Pancreas (tissue), 10 donors: Measurements from ENCODE around the gene DOCK3. TPM values are rescaled to one million over a fixed set of nuclear protein-coding genes. Genes with fewer than 3 reads are reported as not detected.

ENCODE experiments used
- ATAC-seq, 4 donors: fragments of 200-7000 bp; cut with Tn5 transposase; one replicate each; pipeline versions ENCODE4 v1.8.0 to v1.9.1; 2020; ENCODE audit warnings: mild to moderate bottlenecking in 4 of 4, moderate library complexity in 4 of 4
- DNase-seq, 6 donors: peaks; one replicate each; pipeline ENCODE4 v3.0.0-alpha.2; 2020
- FAIRE-seq: peaks from 2 replicates; lab custom pipeline; 2012; peaks lifted over from hg19 to GRCh38; lab: Jason Lieb, UNC
- H3K27ac ChIP-seq, 4 donors: fragments of 200-600 bp; sonication (generic); 1 replicate in 3 of 4; 2 replicates in 1 of 4; pipeline versions ENCODE4 v1.5.0 to v1.8.0; 2020
- H3K27me3 ChIP-seq, 4 donors: fragments of 200-600 bp; one replicate each; pipeline ENCODE4 v1.8.0; 2021
- H3K36me3 ChIP-seq, 3 donors: fragments of 200-600 bp; sonication (generic) in 1 of 3; one replicate each; pipeline versions ENCODE4 v1.5.0 to v1.8.0; 2020 to 2021
- H3K4me1 ChIP-seq, 3 donors: fragments of 200-600 bp; one replicate each; pipeline ENCODE4 v1.8.0; 2021
- H3K4me3 ChIP-seq, 4 donors: fragments of 200-600 bp; sonication (generic) in 2 of 4; one replicate each; pipeline versions ENCODE4 v1.5.0 to v1.8.0; 2020 to 2021
- H3K9me3 ChIP-seq, 4 donors: fragments of 200-600 bp; one replicate each; pipeline ENCODE4 v1.8.0; 2021
- WGBS, 2 donors: extraction: QIAGEN DNeasy Blood & Tissue Kit; methylation state at CpG; one replicate each; pipeline ENCODE4 v1.1.7; 2013; 5-methylcytosine and 5-hydroxymethylcytosine counted together
- intact Hi-C, 3 donors: fragments of 100-400 bp; cut with DNase I; formaldehyde crosslinking; loops; one replicate each; pipeline versions ENCODE4 v1.11.1 to v1.14.2; 2022
- polyA plus RNA-seq, 2 donors: library from polyadenylated mRNA; stranded (reverse); fragments of 200-250 nt; gene quantifications; one replicate each; pipeline ENCODE4 v1.2.3, GENCODE V29; 2013
- total RNA-seq, 6 donors: library from RNA; stranded (reverse); fragmentation: NEBNext Ultra II Directional in 4 of 6; extraction: Animal tissue kit (Norgen Biotek cat#: 25700) in 4 of 6; gene quantifications; one replicate each; pipeline versions ENCODE4 v1.2.1 to v1.2.4, GENCODE V29; 2021 to 2023
- TF ChIP-seq, protein P1 (sequence below), 4 donors: fragments of 200-600 bp; sonication (generic) in 3 of 4; IDR thresholded peaks; one replicate each; pipeline versions ENCODE4 v1.5.0 to v1.8.0; 2021; ENCODE audit warnings: antibody characterized with exemption in 4 of 4
- donor health status: healthy with polysubstance abuse.
- donor health status: DM: no; HTN: no; CAD: no; lungs with moderate emphysema.
- donor health status: DM: no; HTN: no; CAD: no.
- donor health status: control.
- donor health status: control.
- donor health status: Bipolar disorder and iron deficiency.
- donor health status: DM: yes; HTN: yes; CAD: no.
- donor health status: DM: no; HTN: no; CAD: no.
- donor health status: DM: no; HTN: no; CAD: no.
- donor health status: DM: yes; HTN: yes; CAD: no.

Gene DOCK3, protein sequence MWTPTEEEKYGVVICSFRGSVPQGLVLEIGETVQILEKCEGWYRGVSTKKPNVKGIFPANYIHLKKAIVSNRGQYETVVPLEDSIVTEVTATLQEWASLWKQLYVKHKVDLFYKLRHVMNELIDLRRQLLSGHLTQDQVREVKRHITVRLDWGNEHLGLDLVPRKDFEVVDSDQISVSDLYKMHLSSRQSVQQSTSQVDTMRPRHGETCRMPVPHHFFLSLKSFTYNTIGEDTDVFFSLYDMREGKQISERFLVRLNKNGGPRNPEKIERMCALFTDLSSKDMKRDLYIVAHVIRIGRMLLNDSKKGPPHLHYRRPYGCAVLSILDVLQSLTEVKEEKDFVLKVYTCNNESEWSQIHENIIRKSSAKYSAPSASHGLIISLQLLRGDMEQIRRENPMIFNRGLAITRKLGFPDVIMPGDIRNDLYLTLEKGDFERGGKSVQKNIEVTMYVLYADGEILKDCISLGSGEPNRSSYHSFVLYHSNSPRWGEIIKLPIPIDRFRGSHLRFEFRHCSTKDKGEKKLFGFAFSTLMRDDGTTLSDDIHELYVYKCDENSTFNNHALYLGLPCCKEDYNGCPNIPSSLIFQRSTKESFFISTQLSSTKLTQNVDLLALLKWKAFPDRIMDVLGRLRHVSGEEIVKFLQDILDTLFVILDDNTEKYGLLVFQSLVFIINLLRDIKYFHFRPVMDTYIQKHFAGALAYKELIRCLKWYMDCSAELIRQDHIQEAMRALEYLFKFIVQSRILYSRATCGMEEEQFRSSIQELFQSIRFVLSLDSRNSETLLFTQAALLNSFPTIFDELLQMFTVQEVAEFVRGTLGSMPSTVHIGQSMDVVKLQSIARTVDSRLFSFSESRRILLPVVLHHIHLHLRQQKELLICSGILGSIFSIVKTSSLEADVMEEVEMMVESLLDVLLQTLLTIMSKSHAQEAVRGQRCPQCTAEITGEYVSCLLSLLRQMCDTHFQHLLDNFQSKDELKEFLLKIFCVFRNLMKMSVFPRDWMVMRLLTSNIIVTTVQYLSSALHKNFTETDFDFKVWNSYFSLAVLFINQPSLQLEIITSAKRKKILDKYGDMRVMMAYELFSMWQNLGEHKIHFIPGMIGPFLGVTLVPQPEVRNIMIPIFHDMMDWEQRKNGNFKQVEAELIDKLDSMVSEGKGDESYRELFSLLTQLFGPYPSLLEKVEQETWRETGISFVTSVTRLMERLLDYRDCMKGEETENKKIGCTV (N-terminal part only)
- total RNA-seq (under 1 TPM; 0.09 to 0.49 (median 0.29) TPM), polyA plus RNA-seq (1 to 10 TPM in 1 of 2 donors, under 1 TPM in 1; 0.57 to 1.5 TPM)

DNA sequence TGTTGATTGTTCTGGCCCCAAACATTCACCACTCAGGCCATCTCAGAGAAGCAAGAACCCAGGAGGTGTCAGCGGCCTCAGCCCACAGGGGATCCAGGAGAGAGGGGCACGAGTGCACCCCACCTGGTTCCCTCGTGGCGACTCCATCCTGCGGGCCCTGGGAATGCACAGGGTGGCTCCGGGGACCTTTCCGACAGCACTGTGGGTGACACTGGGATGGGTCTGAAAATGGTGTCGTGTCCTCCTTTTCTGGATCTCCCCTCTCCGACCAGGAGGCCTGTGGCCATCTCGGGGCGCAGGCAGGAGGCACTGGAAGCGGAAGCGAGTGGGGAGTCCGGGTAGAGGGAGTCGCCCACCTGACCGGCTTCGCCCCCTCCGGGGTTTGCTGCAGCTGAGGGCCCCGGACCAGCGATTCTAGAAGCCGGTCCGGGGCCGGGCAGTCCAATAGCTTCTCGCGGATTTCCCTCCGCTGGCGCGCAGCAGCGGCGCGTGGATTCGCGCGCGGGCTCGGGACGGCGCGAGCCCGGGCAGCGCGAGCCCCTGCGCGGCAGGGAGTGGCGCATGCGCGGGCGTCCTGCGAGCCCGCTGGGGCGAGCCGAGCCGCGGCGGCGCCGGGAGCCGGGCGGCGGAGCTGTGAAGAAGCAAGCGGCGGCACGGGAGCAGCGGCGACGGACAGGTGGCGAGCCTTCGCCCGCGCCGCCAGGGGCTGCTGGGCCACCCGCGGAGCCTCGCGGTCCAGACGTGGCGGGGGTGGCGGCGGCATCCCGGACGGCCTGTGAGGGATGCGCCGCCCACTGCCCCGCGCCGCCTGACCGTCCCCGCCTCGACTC lies at the start of gene DOCK3:
TSS of gene DOCK3 (plus strand) at position 579 of the 830 bp plus-strand sequence. CDS start 337 bp downstream, outside the sequence.
- intact Hi-C loops = no loop called here
- H3K27me3 ChIP-seq = peaks cover 0 to 34% (median 10%) of the 10 kb centered on the region in 4 donors
- 4 to 5% methylated on average over 67 to 89 of the region's 89 CpGs for WGBS, 2 donors
- no peaks in the 10 kb centered on the region for H3K9me3 ChIP-seq
- DNase-seq (peak; percentile 29 to 90 (median 57)), FAIRE-seq (no peak), ATAC-seq (peak; percentile 91 to 97 (median 95))
- no peaks in the 10 kb centered on the region for H3K4me1 ChIP-seq
- TF ChIP-seq, protein P1, sequence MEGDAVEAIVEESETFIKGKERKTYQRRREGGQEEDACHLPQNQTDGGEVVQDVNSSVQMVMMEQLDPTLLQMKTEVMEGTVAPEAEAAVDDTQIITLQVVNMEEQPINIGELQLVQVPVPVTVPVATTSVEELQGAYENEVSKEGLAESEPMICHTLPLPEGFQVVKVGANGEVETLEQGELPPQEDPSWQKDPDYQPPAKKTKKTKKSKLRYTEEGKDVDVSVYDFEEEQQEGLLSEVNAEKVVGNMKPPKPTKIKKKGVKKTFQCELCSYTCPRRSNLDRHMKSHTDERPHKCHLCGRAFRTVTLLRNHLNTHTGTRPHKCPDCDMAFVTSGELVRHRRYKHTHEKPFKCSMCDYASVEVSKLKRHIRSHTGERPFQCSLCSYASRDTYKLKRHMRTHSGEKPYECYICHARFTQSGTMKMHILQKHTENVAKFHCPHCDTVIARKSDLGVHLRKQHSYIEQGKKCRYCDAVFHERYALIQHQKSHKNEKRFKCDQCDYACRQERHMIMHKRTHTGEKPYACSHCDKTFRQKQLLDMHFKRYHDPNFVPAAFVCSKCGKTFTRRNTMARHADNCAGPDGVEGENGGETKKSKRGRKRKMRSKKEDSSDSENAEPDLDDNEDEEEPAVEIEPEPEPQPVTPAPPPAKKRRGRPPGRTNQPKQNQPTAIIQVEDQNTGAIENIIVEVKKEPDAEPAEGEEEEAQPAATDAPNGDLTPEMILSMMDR (IDR thresholded peaks at IDR 0.05) = no peak
- no peaks in the 10 kb centered on the region for H3K36me3 ChIP-seq
- H3K27ac ChIP-seq = no peak within 1 kb of the TSS
- H3K4me3 ChIP-seq = peak within 1 kb of the TSS; percentile 17 to 42 (median 32)

DNA sequence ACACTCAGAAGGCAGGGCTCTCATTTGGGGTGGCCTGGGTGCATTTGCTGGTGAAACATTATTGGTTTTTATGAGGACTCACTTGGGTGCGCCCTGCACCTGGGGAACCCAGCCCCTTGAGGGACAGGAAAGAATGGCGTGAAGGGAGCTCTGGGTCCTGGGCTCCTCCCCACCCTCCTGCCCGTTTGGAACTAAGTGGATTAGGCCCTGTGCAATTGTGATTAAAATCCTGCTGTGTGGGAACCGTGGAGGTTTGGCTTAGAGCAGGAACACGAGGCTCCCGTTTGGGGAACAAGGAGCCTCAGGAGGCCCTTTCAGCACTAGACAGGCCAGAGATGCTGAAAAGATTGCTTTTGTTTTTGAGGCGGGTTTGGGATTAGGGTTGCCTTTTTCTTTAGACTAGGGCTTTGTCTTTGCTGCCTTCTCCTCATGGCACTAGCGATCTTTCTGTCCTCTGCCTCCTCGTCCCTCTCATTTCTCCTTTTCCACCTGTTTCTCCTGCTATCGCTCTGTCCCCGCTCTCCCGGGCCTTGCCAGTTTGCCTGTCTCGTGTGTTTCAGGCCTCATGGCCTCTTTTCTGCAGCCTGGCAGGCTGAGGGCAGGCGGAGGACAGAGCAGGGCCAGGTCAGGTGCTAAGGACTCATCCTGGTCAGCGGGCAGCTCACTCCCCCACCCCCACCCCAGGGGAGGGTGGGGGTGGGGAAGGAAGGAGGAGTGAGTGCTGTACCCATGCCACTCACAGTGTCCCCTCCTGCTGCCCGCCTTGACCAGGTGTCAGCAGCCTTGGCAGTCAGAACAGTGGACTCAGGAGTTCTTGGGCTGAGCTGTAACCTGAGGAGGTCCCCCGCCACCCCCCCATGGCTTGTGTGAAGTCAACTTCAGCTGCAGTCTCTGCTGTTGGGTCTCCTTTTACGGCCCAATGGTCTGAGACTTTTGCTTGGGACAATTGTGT lies 49.2 kb upstream of the DOCK3 start:
- H3K36me3 ChIP-seq = no peaks in the 10 kb centered on the region
- peaks cover 0 to 7% (median 3%) of the 10 kb centered on the region in 3 donors for H3K4me1 ChIP-seq
- ATAC-seq = no peak
- no peak overlapping the region for H3K27ac ChIP-seq
- H3K27me3 ChIP-seq = no peaks in the 10 kb centered on the region
- no peak overlapping the region for H3K4me3 ChIP-seq
- TF ChIP-seq, protein P1 (IDR thresholded peaks at IDR 0.05) = no peak
- H3K9me3 ChIP-seq = no peaks in the 10 kb centered on the region
- no peak for FAIRE-seq
- intact Hi-C loops = loop anchor here in 1 of 3 donors (10.0 kb wide), 1 partner anchor 749 kb away; no protein-coding TSS in a partner anchor
- WGBS, 2 donors = 81 to 84% methylated on average over 18 of the region's 18 CpGs
- peak in 1 of 6 donors; percentile 33 for DNase-seq

DNA sequence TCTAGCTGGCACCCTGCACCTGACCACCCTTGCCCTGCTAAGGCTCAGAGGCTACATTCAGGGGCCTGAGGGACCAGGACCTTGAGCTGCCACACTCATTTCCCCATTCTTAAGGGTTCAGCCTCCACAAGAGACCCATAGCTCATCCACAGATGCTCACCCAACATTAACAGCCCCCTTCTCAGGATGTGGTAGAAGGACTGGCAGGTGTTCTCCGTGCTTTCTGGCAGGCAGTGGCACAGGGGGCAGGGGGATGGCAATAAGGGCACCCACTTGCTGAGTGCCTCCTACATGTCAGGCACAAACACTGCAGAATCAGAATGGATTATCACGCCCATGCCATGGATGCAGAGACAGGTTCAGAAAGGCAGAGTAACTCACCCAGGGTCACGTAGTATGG lies 48.3 kb upstream of the DOCK3 start:
- DNase-seq (no peak), ATAC-seq (no peak), FAIRE-seq (no peak)
- Histone ChIP-seq H3K36me3 (no peaks in the 10 kb centered on the region), H3K27ac (no peak overlapping the region), H3K27me3 (no peaks in the 10 kb centered on the region), H3K4me1 (peaks cover 0 to 7% (median 3%) of the 10 kb centered on the region in 3 donors), H3K9me3 (no peaks in the 10 kb centered on the region), H3K4me3 (no peak overlapping the region)
- WGBS, 2 donors = 90 to 97% methylated on average over 3 of the region's 3 CpGs
- TF ChIP-seq, protein P1 (IDR thresholded peaks at IDR 0.05) = no peak
- intact Hi-C loops = loop anchor here in 1 of 3 donors (10.0 kb wide), 1 partner anchor 748 kb away; no protein-coding TSS in a partner anchor
